Measurements from ENCODE around the gene RUNX2. TPM values are rescaled to one million over a fixed set of nuclear protein-coding genes. Genes with fewer than 3 reads are reported as not detected.

The RUNX2 gene
- total RNA-seq, 1 donor from 2014 or later: 3.7 TPM

GRCh38 chr6:45467853-45468252, 139.7 kb downstream of the RUNX2 start:
- Histone ChIP-seq H3K4me3 (no peak overlapping the region), H3K9me3 (no peaks in the 10 kb centered on the region), H3K27ac (no peak overlapping the region), H3K36me3 (no peaks in the 10 kb centered on the region), H3K4me1 (no peaks in the 10 kb centered on the region), H3K27me3 (ENCODE audit: low read depth) (no peaks in the 10 kb centered on the region)
- TF ChIP-seq CTCF (IDR thresholded peaks at IDR 0.05): no peak
- ATAC-seq: no peak
- no peak for DNase-seq
- intact Hi-C loops (cut with DNase I): no loop called here

DNA sequence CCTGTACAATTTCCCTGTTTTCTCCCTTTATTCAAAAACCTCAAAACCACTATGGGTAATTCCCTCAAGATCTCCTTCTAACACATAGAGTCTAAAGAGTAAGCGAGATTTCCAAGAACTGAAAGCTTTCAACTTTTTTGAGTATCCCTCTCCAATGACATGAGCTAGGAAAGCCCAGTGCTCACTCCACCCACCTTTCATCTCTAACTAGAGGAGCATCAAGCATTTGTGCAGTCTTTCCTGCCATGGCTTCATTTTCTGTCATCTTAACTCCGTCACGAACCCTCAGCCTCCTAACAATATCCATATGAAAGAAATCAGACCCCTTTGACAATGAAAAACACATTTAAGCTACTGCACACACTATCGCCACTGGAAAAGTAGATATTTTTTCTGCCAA, 141.5 kb downstream of the RUNX2 start:
- no peak overlapping the region for H3K4me3 ChIP-seq
- H3K9me3 ChIP-seq: no peaks in the 10 kb centered on the region
- H3K4me1 ChIP-seq: no peaks in the 10 kb centered on the region
- H3K27ac ChIP-seq: no peak overlapping the region
- intact Hi-C loops (cut with DNase I): no loop called here
- TF ChIP-seq CTCF (IDR thresholded peaks at IDR 0.05): no peak
- ATAC-seq: no peak
- H3K36me3 ChIP-seq: no peaks in the 10 kb centered on the region
- no peak for DNase-seq
- H3K27me3 ChIP-seq (ENCODE audit: low read depth): no peaks in the 10 kb centered on the region

- H3K27me3 ChIP-seq (ENCODE audit: low read depth): no peaks in the 10 kb centered on the region
- H3K36me3 ChIP-seq: no peaks in the 10 kb centered on the region
- no peaks in the 10 kb centered on the region for H3K9me3 ChIP-seq
- no peaks in the 10 kb centered on the region for H3K4me1 ChIP-seq
- DNase-seq (no peak), ATAC-seq (no peak)
- H3K4me3 ChIP-seq: no peak overlapping the region
- H3K27ac ChIP-seq: no peak overlapping the region
- intact Hi-C loops (cut with DNase I): no loop called here
- TF ChIP-seq CTCF (IDR thresholded peaks at IDR 0.05): no peak
Observed at GRCh38 chr6:45470131-45470738, 142.1 kb downstream of the RUNX2 start.

DNA sequence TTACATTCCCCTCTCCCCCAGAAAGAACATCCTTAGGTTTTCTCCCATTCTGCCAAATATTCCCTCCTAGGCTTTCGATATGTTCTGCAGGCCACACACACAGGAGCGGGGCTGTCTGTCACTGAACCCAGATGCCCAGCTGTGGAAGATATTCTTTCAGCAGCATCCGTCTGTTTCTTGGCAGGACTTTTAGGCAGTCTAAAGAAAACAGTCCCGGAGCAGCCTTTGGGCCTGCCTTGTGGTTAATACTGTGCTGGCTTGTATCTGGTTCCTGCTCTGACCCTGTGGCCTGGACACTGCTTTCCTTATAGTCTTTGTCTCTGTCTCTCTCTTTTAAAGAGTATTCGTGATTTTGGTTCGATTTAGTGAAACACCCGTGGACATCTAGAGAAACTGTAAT, 144.3 kb downstream of the RUNX2 start:
- H3K4me3 ChIP-seq: no peak overlapping the region
- no peaks in the 10 kb centered on the region for H3K9me3 ChIP-seq
- no peaks in the 10 kb centered on the region for H3K4me1 ChIP-seq
- intact Hi-C loops (cut with DNase I): no loop called here
- H3K36me3 ChIP-seq: no peaks in the 10 kb centered on the region
- no peaks in the 10 kb centered on the region for H3K27me3 ChIP-seq (ENCODE audit: low read depth)
- ATAC-seq (peak; percentile 34 to 61), DNase-seq (no peak)
- H3K27ac ChIP-seq: no peak overlapping the region
- no peak for TF ChIP-seq CTCF (IDR thresholded peaks at IDR 0.05)

DNA sequence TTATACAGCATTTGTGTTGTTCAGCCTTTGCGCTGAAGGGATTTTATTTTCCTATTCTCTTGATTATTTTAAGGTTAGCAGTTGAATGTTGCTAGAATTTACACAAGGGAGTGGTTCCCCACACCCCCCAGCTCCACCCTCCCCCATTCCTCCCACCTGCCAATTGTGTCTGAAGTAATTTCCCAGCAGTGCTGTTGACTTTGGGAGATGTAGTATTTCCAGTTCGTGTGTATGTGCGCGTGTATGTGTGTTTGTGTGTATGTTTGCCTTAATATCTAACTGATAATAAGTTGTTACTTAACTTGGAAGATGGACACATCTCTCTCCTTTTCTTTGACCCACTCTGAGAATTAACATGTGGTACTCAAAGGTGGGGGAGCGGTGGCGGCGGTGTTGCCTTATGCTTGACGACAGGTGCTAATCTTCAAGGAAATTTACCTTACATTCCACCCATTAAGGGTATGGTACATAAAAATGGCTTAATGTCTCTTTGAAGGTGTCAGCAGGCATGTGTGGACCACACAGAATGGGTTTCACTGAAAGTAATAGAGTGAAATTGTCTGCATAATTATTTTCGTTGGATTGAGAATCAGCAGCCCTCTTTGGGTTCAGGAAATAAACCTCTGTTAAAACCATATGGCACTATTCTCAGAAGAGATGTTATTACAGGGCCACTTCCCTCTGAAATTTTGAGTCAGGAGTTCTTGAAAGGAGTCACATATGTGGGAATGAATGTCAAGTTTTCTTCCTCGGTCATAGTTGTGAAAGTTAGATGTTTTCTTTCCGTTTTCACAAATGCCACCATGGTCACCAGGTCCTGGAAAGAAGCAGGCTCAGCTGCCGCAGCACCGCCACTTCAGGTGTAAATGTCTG, 145.2 kb downstream of the RUNX2 start:
- H3K4me3 ChIP-seq: no peak overlapping the region
- no peaks in the 10 kb centered on the region for H3K9me3 ChIP-seq
- intact Hi-C loops (cut with DNase I): no loop called here
- no peaks in the 10 kb centered on the region for H3K27me3 ChIP-seq (ENCODE audit: low read depth)
- H3K27ac ChIP-seq: peak overlapping the region; percentile 20
- H3K36me3 ChIP-seq: no peaks in the 10 kb centered on the region
- ATAC-seq: peak; percentile 83 to 92
- TF ChIP-seq CTCF (IDR thresholded peaks at IDR 0.05): no peak
- DNase-seq: no peak
- peaks cover 8% of the 10 kb centered on the region for H3K4me1 ChIP-seq

Measured in lower lobe of right lung (tissue), 2 donors.